Small intestine (tissue), 7 donors: ENCODE data around the gene CAPZA3. TPM values are rescaled to one million over a fixed set of nuclear protein-coding genes. Genes with fewer than 3 reads are reported as not detected.

Experiments
- DNase-seq, 2 donors: peaks; one replicate each; pipeline versions ENCODE4 v3.0.0 to v3.0.0-alpha.2; 2013
- FAIRE-seq: peaks from 2 replicates; lab custom pipeline; 2012; peaks lifted over from hg19 to GRCh38; lab: Jason Lieb, UNC
- H3K27ac ChIP-seq, 3 donors: one replicate each; pipeline ENCODE4 v1.5.1; 2013; ENCODE audit warnings: low read length in 2 of 3, mild to moderate bottlenecking in 2 of 3, control low read depth in 1 of 3, inconsistent platforms in 1 of 3, low read depth in 1 of 3, moderate library complexity in 1 of 3
- H3K27me3 ChIP-seq, 3 donors: one replicate each; pipeline ENCODE4 v1.6.1; 2013; ENCODE audit warnings: low read length in 3 of 3, inconsistent platforms in 1 of 3; ENCODE audit not compliant: control insufficient read depth in 3 of 3, insufficient read depth in 3 of 3
- H3K36me3 ChIP-seq, 3 donors: one replicate each; pipeline ENCODE4 v1.6.1; 2013; ENCODE audit warnings: low read length in 3 of 3, inconsistent platforms in 1 of 3, low read depth in 1 of 3, mild to moderate bottlenecking in 1 of 3, moderate library complexity in 1 of 3; ENCODE audit not compliant: control insufficient read depth in 3 of 3, insufficient read depth in 2 of 3
- H3K4me1 ChIP-seq, 3 donors: one replicate each; pipeline ENCODE4 v1.6.1; 2013; ENCODE audit warnings: low read length in 2 of 3, inconsistent platforms in 1 of 3, low read depth in 1 of 3, mild to moderate bottlenecking in 1 of 3, moderate library complexity in 1 of 3; ENCODE audit not compliant: control insufficient read depth in 3 of 3, insufficient read depth in 2 of 3
- H3K4me3 ChIP-seq, 3 donors: one replicate each; pipeline ENCODE4 v1.5.1; 2013; ENCODE audit warnings: low read length in 3 of 3, control low read depth in 1 of 3, inconsistent platforms in 1 of 3, low read depth in 1 of 3, mild to moderate bottlenecking in 1 of 3, moderate library complexity in 1 of 3
- H3K9me3 ChIP-seq, 2 donors: one replicate each; pipeline ENCODE4 v1.6.1; 2013; ENCODE audit warnings: low read depth in 1 of 2, low read length in 1 of 2; ENCODE audit not compliant: control insufficient read depth in 2 of 2, insufficient read depth in 1 of 2
- WGBS, 3 donors: extraction: QIAGEN DNeasy Blood & Tissue Kit; methylation state at CpG; one replicate each; pipeline ENCODE4 v1.1.7; 2013; 5-methylcytosine and 5-hydroxymethylcytosine counted together
- polyA plus RNA-seq, 4 donors: library from polyadenylated mRNA; stranded (reverse) in 3 of 4; unstranded in 1 of 4; fragments of 200-250 nt in 3 of 4; fragments of 120-200 nt in 1 of 4; gene quantifications; one replicate each; pipeline versions ENCODE4 v1.2.1 to v1.2.3, GENCODE V29; 2013
- donor health status: healthy with polysubstance abuse.
- donor health status: control.
- donor health status: control.
- donor health status: Bipolar disorder and iron deficiency.
- donor health status: healthy.

Gene CAPZA3
- polyA plus RNA-seq, 4 donors: 0.13 TPM; not detected in 3

GRCh38 chr12:18706798-18707197 is 31.1 kb upstream of the CAPZA3 start:
- no peak for FAIRE-seq
- Histone ChIP-seq H3K27ac (no peak overlapping the region), H3K9me3 (peaks cover 0 to 4% of the 10 kb centered on the region in 2 donors), H3K4me1 (peaks cover 0 to 12% (median 0%) of the 10 kb centered on the region in 3 donors), H3K27me3 (no peaks in the 10 kb centered on the region), H3K4me3 (no peak overlapping the region), H3K36me3 (no peaks in the 10 kb centered on the region)
- DNase-seq: no peak
- WGBS, 3 donors: 93 to 96% (median 94%) methylated on average over 1 of the region's 1 CpG

- Histone ChIP-seq H3K27ac (no peak overlapping the region), H3K27me3 (no peaks in the 10 kb centered on the region), H3K4me3 (no peak overlapping the region), H3K9me3 (no peaks in the 10 kb centered on the region), H3K36me3 (no peaks in the 10 kb centered on the region), H3K4me1 (no peaks in the 10 kb centered on the region)
- DNase-seq (no peak), FAIRE-seq (no peak)
- 72 to 84% (median 74%) methylated on average over 1 of the region's 1 CpG for WGBS, 3 donors
These were observed 21.7 kb upstream of the CAPZA3 start for GRCh38 chr12:18716236-18716635.

- no peaks in the 10 kb centered on the region for H3K36me3 ChIP-seq
- no peaks in the 10 kb centered on the region for H3K4me1 ChIP-seq
- H3K27ac ChIP-seq: no peak overlapping the region
- H3K4me3 ChIP-seq: no peak overlapping the region
- H3K9me3 ChIP-seq: no peaks in the 10 kb centered on the region
- FAIRE-seq: no peak
- H3K27me3 ChIP-seq: no peaks in the 10 kb centered on the region
- no peak for DNase-seq
These were observed 19.5 kb upstream of the CAPZA3 start for GRCh38 chr12:18718462-18718861.

GRCh38 chr12:18719922-18720510 is 17.9 kb upstream of the CAPZA3 start:
- Histone ChIP-seq H3K27me3 (no peaks in the 10 kb centered on the region), H3K9me3 (no peaks in the 10 kb centered on the region), H3K27ac (no peak overlapping the region), H3K4me3 (no peak overlapping the region), H3K36me3 (no peaks in the 10 kb centered on the region), H3K4me1 (no peaks in the 10 kb centered on the region)
- WGBS, 3 donors: 29 to 63% (median 38%) methylated on average over 3 of the region's 3 CpGs
- FAIRE-seq (no peak), DNase-seq (no peak)

- Histone ChIP-seq H3K27me3 (no peaks in the 10 kb centered on the region), H3K9me3 (no peaks in the 10 kb centered on the region), H3K27ac (no peak overlapping the region), H3K36me3 (no peaks in the 10 kb centered on the region), H3K4me1 (no peaks in the 10 kb centered on the region), H3K4me3 (no peak overlapping the region)
- FAIRE-seq (no peak), DNase-seq (no peak)
These were observed 17.2 kb upstream of the CAPZA3 start for GRCh38 chr12:18720690-18721089.

GRCh38 chr12:18721452-18721851 is 16.5 kb upstream of the CAPZA3 start:
- no peaks in the 10 kb centered on the region for H3K9me3 ChIP-seq
- H3K27me3 ChIP-seq: no peaks in the 10 kb centered on the region
- no peaks in the 10 kb centered on the region for H3K4me1 ChIP-seq
- FAIRE-seq (no peak), DNase-seq (no peak)
- WGBS, 3 donors: 86 to 89% (median 89%) methylated on average over 1 of the region's 1 CpG
- no peak overlapping the region for H3K4me3 ChIP-seq
- H3K27ac ChIP-seq: no peak overlapping the region
- H3K36me3 ChIP-seq: no peaks in the 10 kb centered on the region

- Histone ChIP-seq H3K36me3 (no peaks in the 10 kb centered on the region), H3K27me3 (no peaks in the 10 kb centered on the region), H3K27ac (peak overlapping the region in 1 of 3 donors; percentile 50), H3K4me3 (no peak overlapping the region), H3K4me1 (no peaks in the 10 kb centered on the region), H3K9me3 (no peaks in the 10 kb centered on the region)
- 74 to 84% (median 77%) methylated on average over 2 of the region's 2 CpGs for WGBS, 3 donors
- FAIRE-seq (no peak), DNase-seq (peak; percentile 12 to 61)
These were observed 14.2 kb upstream of the CAPZA3 start for GRCh38 chr12:18723752-18724151.

GRCh38 chr12:18731156-18731555 is 6.8 kb upstream of the CAPZA3 start:
- Histone ChIP-seq H3K27me3 (no peaks in the 10 kb centered on the region), H3K27ac (no peak overlapping the region), H3K4me1 (peaks cover 0 to 2% (median 0%) of the 10 kb centered on the region in 3 donors), H3K4me3 (no peak overlapping the region), H3K36me3 (no peaks in the 10 kb centered on the region), H3K9me3 (peaks cover 0 to 9% of the 10 kb centered on the region in 2 donors)
- DNase-seq (peak in 1 of 2 donors; percentile 60), FAIRE-seq (no peak)
- 50 to 73% (median 54%) methylated on average over 5 of the region's 5 CpGs for WGBS, 3 donors

GRCh38 chr12:18747895-18748294 is 10.0 kb downstream of the CAPZA3 start:
- no peaks in the 10 kb centered on the region for H3K27me3 ChIP-seq
- no peaks in the 10 kb centered on the region for H3K36me3 ChIP-seq
- H3K4me1 ChIP-seq: no peaks in the 10 kb centered on the region
- WGBS, 3 donors: 79 to 96% (median 94%) methylated on average over 1 of the region's 1 CpG
- FAIRE-seq: no peak
- DNase-seq: no peak
- no peak overlapping the region for H3K27ac ChIP-seq
- H3K4me3 ChIP-seq: no peak overlapping the region
- no peaks in the 10 kb centered on the region for H3K9me3 ChIP-seq
